ENCODE results near the gene C9orf153.

Gene C9orf153

DNA sequence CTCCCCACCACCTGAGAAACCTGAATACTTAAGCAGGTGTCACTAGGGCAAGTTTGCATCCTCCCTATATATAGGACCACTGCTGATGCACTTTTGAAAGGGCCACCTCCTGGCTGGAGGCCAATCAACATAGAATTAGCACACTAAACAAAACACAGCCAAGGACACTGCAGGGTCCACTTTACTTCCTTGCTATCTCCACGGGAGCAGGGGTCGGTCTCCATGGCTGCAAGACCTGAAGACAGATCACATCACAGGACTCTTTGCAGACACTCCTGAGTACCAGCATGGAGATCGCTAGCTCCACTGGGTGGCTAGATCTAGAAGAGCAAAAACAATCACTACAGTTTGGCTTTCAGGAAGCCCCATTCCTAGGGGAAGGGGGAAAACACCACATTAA lies 72.3 kb downstream of the C9orf153 start:
- no peak overlapping the region for H3K27ac ChIP-seq
- TF ChIP-seq ZFX (IDR thresholded peaks at IDR 0.05): no peak
- TF ChIP-seq CTCF (conservative IDR thresholded peaks at IDR 0.05): peak; percentile 13; the same call in 1 of the 2 replicates

GRCh38 chr9:86186696-86187095 lies 72.8 kb downstream of the C9orf153 start:
- no peak for TF ChIP-seq CTCF (conservative IDR thresholded peaks at IDR 0.05)
- no peak overlapping the region for H3K27ac ChIP-seq

DNA sequence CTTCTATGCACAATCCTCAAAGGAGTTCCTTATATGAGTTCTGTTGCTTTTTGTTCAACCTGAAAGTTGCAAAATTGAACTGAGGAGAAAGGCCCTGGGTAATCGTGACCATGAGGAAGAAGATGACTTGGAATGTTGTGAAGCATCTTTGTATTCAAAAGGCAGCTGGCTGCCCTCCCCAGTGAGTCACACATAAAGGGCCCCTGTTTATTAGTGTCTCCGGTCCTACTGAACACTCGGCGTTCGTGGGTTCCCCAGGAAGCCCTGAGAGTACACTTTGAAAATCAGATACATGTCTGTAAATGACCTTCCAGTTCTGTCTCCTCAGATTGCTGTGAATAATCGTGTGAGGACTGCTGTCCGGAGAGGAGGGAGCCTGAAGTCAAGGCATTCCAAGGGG lies 73.6 kb downstream of the C9orf153 start:
- TF ChIP-seq CTCF (conservative IDR thresholded peaks at IDR 0.05): no peak
- TF ChIP-seq ZFX (IDR thresholded peaks at IDR 0.05): no peak
- no peak overlapping the region for H3K27ac ChIP-seq

GRCh38 chr9:86184138-86184524 lies 75.3 kb downstream of the C9orf153 start:
- TF ChIP-seq CTCF (conservative IDR thresholded peaks at IDR 0.05): no peak
- TF ChIP-seq ZFX (IDR thresholded peaks at IDR 0.05): no peak
- H3K27ac ChIP-seq: no peak overlapping the region

GRCh38 chr9:86183229-86184137 lies 76.0 kb downstream of the C9orf153 start:
- H3K27ac ChIP-seq: no peak overlapping the region
- TF ChIP-seq ZFX (IDR thresholded peaks at IDR 0.05) (no peak), CTCF (conservative IDR thresholded peaks at IDR 0.05) (no peak)

DNA sequence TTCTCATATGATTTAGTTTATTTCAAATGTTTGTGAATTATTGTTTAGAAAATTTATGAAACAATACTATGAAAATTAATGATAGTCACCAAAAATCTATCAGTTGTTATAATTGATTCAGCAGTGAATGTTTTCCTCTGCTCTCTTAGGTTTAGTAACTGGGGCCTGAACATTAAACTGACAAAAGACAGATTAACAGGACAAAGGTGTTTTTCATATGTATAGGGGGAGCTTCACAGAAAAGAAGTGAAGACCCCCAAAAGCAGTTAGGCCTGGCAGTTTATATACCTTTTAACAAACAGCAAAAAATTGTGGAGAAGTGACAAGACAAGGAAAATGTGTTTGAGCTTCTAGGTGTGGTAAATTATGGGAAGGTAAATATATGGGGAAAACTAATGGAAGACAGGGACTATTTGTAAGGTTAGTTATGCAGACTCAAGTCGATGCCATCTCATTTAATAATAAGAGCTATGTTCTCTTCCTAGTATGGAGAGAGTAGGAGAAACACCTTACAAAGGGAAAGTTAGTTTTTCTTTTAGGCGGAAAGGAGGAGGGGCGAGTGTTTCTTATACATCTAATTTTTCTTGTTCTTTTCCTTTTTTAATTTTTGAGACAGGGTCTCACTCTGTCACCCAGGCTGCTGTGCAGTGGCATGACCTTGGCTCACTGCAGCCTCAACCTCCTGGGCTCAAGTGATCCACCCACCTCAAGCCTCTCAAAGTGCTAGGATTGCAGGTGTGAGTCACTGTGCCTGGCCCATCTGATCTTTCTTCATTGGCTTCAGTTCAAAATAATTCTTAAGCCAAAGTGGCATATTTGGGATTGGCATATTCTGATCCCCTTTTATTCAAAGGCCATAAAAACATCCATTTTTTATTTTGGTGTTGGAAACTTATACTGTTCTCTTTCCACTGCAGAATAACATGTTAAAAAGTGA lies 77.8 kb downstream of the C9orf153 start:
- TF ChIP-seq CTCF (conservative IDR thresholded peaks at IDR 0.05) (no peak), ZFX (IDR thresholded peaks at IDR 0.05) (no peak)
- H3K27ac ChIP-seq: no peak overlapping the region

GRCh38 chr9:86178503-86178902 lies 81.0 kb downstream of the C9orf153 start:
- TF ChIP-seq CTCF (conservative IDR thresholded peaks at IDR 0.05) (no peak), ZFX (IDR thresholded peaks at IDR 0.05) (no peak)
- H3K27ac ChIP-seq: no peak overlapping the region
